IMR-90 (cell line): ENCODE results near the gene CPHXL2. TPM values are rescaled to one million over a fixed set of nuclear protein-coding genes. Genes with fewer than 3 reads are reported as not detected.

Experiments
- ATAC-seq: fragments of 200-7000 bp; cut with Tn5 transposase; 2 replicates; pipeline ENCODE4 v1.9.1; 2020; ENCODE audit warnings: low read depth, mild to moderate bottlenecking, moderate library complexity
- BruUV-seq: library from RNA; stranded (reverse); fragments of 400-500 nt; replicated peaks from 2 replicates; lab custom pipeline; 2021; lab: Mats Ljungman, UMichigan
- CTCF ChIA-PET: fragments of 300-600 bp; formaldehyde crosslinking; extraction: SDS; loops from one replicate; lab custom pipeline; 2021; ENCODE audit warnings: antibody characterized with exemption; lab: Yijun Ruan, JAX
- POLR2A ChIA-PET: fragments of 300-600 bp; sonication (Branson Sonifier 250); formaldehyde crosslinking; loops from one replicate; lab custom pipeline; 2022; ENCODE audit warnings: antibody characterized with exemption; ENCODE audit not compliant: unreplicated experiment; lab: Charles Lee
- DNase-seq: peaks from one replicate; pipeline ENCODE4 v3.0.0; 2013
- H2AFZ ChIP-seq: replicated peaks from 2 replicates; pipeline ENCODE3; 2013; ENCODE audit warnings: low read length, mild to moderate bottlenecking; ENCODE audit not compliant: poor library complexity
- H2AK5ac ChIP-seq: 2 replicates; pipeline ENCODE4 v1.6.1; 2013; ENCODE audit warnings: low read depth, low read length, inconsistent platforms
- H2AK9ac ChIP-seq: replicated peaks from 2 replicates; pipeline ENCODE3; 2013; ENCODE audit warnings: mild to moderate bottlenecking, low read depth, low read length, moderate library complexity; ENCODE audit not compliant: poor library complexity
- H2BK120ac ChIP-seq: 2 replicates; pipeline ENCODE4 v1.6.1; 2013; ENCODE audit warnings: low read depth, low read length, inconsistent platforms
- H2BK15ac ChIP-seq: 3 replicates; pipeline ENCODE4 v1.6.1; 2013; ENCODE audit warnings: low read depth, low read length, inconsistent platforms
- H2BK20ac ChIP-seq: 2 replicates; pipeline ENCODE4 v1.6.1; 2013; ENCODE audit warnings: low read depth, mild to moderate bottlenecking, inconsistent platforms, low read length, moderate library complexity
- H2BK5ac ChIP-seq: 2 replicates; pipeline ENCODE4 v1.6.1; 2013; ENCODE audit warnings: mild to moderate bottlenecking, low read depth, low read length, inconsistent platforms; ENCODE audit not compliant: poor library complexity, severe bottlenecking
- H3K14ac ChIP-seq: replicated peaks from 2 replicates; pipeline ENCODE4 v1.6.1; 2013; ENCODE audit warnings: low read depth, low read length, inconsistent platforms
- H3K18ac ChIP-seq: 2 replicates; pipeline ENCODE4 v1.6.1; 2013; ENCODE audit warnings: low read depth, low read length, control low read depth
- H3K23ac ChIP-seq: 2 replicates; pipeline ENCODE4 v1.6.1; 2013; ENCODE audit warnings: low read depth, low read length, inconsistent platforms
- H3K27ac ChIP-seq: 2 replicates; pipeline ENCODE4 v1.5.1; 2013; ENCODE audit warnings: mild to moderate bottlenecking, control low read depth, low read length; ENCODE audit not compliant: insufficient read depth
- H3K27me3 ChIP-seq: 2 replicates; pipeline ENCODE4 v1.6.1; 2013; ENCODE audit warnings: low read length; ENCODE audit not compliant: control insufficient read depth, insufficient read depth
- H3K36me3 ChIP-seq: 2 replicates; pipeline ENCODE4 v1.6.1; 2013; ENCODE audit warnings: low read length, mixed read lengths; ENCODE audit not compliant: control insufficient read depth, insufficient read depth
- H3K4ac ChIP-seq: 2 replicates; pipeline ENCODE4 v1.6.1; 2013; ENCODE audit warnings: low read depth, low read length, inconsistent platforms
- H3K4me1 ChIP-seq: 2 replicates; pipeline ENCODE4 v1.6.1; 2013; ENCODE audit warnings: low read length, mixed read lengths; ENCODE audit not compliant: control insufficient read depth, insufficient read depth
- H3K4me2 ChIP-seq: 2 replicates; pipeline ENCODE4 v1.6.1; 2013; ENCODE audit warnings: low read depth, mild to moderate bottlenecking, control low read depth, low read length, moderate library complexity
- H3K4me3 ChIP-seq: 2 replicates; pipeline ENCODE4 v1.5.1; 2013; ENCODE audit warnings: low read depth, mild to moderate bottlenecking, control low read depth, low read length, moderate library complexity; ENCODE audit not compliant: insufficient read depth
- H3K56ac ChIP-seq: 2 replicates; pipeline ENCODE4 v1.6.1; 2013; ENCODE audit warnings: low read length, inconsistent platforms; ENCODE audit not compliant: insufficient read depth; ENCODE audit errors: extremely low read depth
- H3K79me1 ChIP-seq, 2 experiments: 2 replicates each; pipeline ENCODE4 v1.6.1; 2013; ENCODE audit warnings: low read length in 2 of 2, inconsistent platforms in 1 of 2, low read depth in 1 of 2
- H3K9ac ChIP-seq: 2 replicates; pipeline ENCODE4 v1.6.1; 2013; ENCODE audit warnings: low read depth, low read length, control low read depth
- H3K9me1 ChIP-seq: 2 replicates; pipeline ENCODE4 v1.6.1; 2013; ENCODE audit warnings: low read length, inconsistent platforms; ENCODE audit not compliant: insufficient read depth
- H3K9me3 ChIP-seq: 2 replicates; pipeline ENCODE4 v1.6.1; 2013; ENCODE audit warnings: low read length; ENCODE audit not compliant: control insufficient read depth, insufficient read depth
- H4K20me1 ChIP-seq: 2 replicates; pipeline ENCODE4 v1.6.1; 2013; ENCODE audit warnings: low read length, inconsistent platforms; ENCODE audit not compliant: insufficient read depth
- H4K5ac ChIP-seq: 2 replicates; pipeline ENCODE4 v1.6.1; 2013; ENCODE audit warnings: mild to moderate bottlenecking, low read depth, low read length, control low read depth
- H4K8ac ChIP-seq, 2 experiments: 2 replicates each; pipeline ENCODE4 v1.6.1; 2013; ENCODE audit warnings: low read depth in 2 of 2, low read length in 2 of 2, control low read depth in 1 of 2, inconsistent platforms in 1 of 2
- H4K91ac ChIP-seq: 2 replicates; pipeline ENCODE4 v1.6.1; 2013; ENCODE audit warnings: low read depth, low read length, inconsistent platforms; ENCODE audit not compliant: insufficient read depth
- BHLHE40 ChIP-seq: fragments of 150-350 bp; IDR thresholded peaks from 2 replicates; pipeline ENCODE4 v1.6.1; 2016; ENCODE audit warnings: mild to moderate bottlenecking, low read depth, low read length
- CEBPB ChIP-seq: IDR thresholded peaks from 2 replicates; pipeline ENCODE4 v1.6.1; 2012; ENCODE audit warnings: low read depth, low read length, improper control_type of control experiment
- CHD1 ChIP-seq: IDR thresholded peaks from 2 replicates; pipeline ENCODE4 v1.6.1; 2012; ENCODE audit warnings: low read depth, low read length, improper control_type of control experiment
- CTCF ChIP-seq: conservative IDR thresholded peaks from 2 replicates; pipeline ENCODE4 v1.5.1; 2012; ENCODE audit warnings: mild to moderate bottlenecking, low read depth, low read length, improper control_type of control experiment
- ELK1 ChIP-seq: fragments of 150-350 bp; IDR thresholded peaks from 2 replicates; pipeline ENCODE4 v1.6.1; 2016; ENCODE audit warnings: low read depth, mild to moderate bottlenecking, low read length, moderate library complexity, borderline replicate concordance
- FOS ChIP-seq: fragments of 150-350 bp; IDR thresholded peaks from 2 replicates; pipeline ENCODE4 v1.6.1; 2016; ENCODE audit warnings: low read depth, low read length
- MAFK ChIP-seq: IDR thresholded peaks from 2 replicates; pipeline ENCODE4 v1.6.1; 2012; ENCODE audit warnings: low read depth, low read length, improper control_type of control experiment
- MAZ ChIP-seq: IDR thresholded peaks from 2 replicates; pipeline ENCODE4 v1.6.1; 2012; ENCODE audit warnings: low read depth, mild to moderate bottlenecking, low read length, improper control_type of control experiment, moderate library complexity, borderline replicate concordance
- MXI1 ChIP-seq: IDR thresholded peaks from 2 replicates; pipeline ENCODE4 v1.6.1; 2012; ENCODE audit warnings: low read depth, mild to moderate bottlenecking, low read length, moderate library complexity, borderline replicate concordance
- NFE2L2 ChIP-seq: fragments of 150-350 bp; IDR thresholded peaks from 2 replicates; pipeline ENCODE4 v1.6.1; 2016; ENCODE audit warnings: low read depth, mild to moderate bottlenecking, low read length
- POLR2A ChIP-seq: IDR thresholded peaks from 2 replicates; pipeline ENCODE4 v1.6.1; 2012; ENCODE audit warnings: mild to moderate bottlenecking, low read depth, low read length
- RAD21 ChIP-seq: IDR thresholded peaks from 2 replicates; pipeline ENCODE4 v1.6.1; 2012; ENCODE audit warnings: low read length, improper control_type of control experiment
- RCOR1 ChIP-seq: IDR thresholded peaks from 2 replicates; pipeline ENCODE4 v1.6.1; 2012; ENCODE audit warnings: mild to moderate bottlenecking, low read length, improper control_type of control experiment; ENCODE audit not compliant: insufficient replicate concordance
- RFX5 ChIP-seq: IDR thresholded peaks from 2 replicates; pipeline ENCODE4 v1.8.0; 2012; ENCODE audit warnings: low read depth, mild to moderate bottlenecking, low read length, moderate library complexity
- SMC3 ChIP-seq: fragments of 150-350 bp; IDR thresholded peaks from 2 replicates; pipeline ENCODE4 v1.6.1; 2016; ENCODE audit warnings: low read depth, mild to moderate bottlenecking, antibody characterized with exemption, low read length, moderate library complexity
- USF2 ChIP-seq: fragments of 150-350 bp; IDR thresholded peaks from 2 replicates; pipeline ENCODE4 v1.6.1; 2017; ENCODE audit warnings: mild to moderate bottlenecking, antibody characterized with exemption, low read length, low read depth
- WGBS, 2 experiments: methylation state at CpG; one replicate each; pipeline versions ENCODE4 v1.1.5 to v1.1.7; 2013; ENCODE audit warnings: missing lambda C conversion rate in 2 of 2; ENCODE audit not compliant: insufficient read length in 1 of 2; ENCODE audit errors: extremely low coverage in 2 of 2; 5-methylcytosine and 5-hydroxymethylcytosine counted together
- dilution Hi-C: fragments of 300-500 bp; cut with HindIII; formaldehyde crosslinking; loops from one replicate; pipeline ENCODE4 v1.14.3; 2018; ENCODE audit warnings: low sequenced_read_pairs; ENCODE audit not compliant: unreplicated experiment
- in situ Hi-C: fragments of 300-500 bp; cut with MboI; formaldehyde crosslinking; loops from 3 replicates; pipeline ENCODE4 v1.14.3; 2019; ENCODE audit warnings: low sequenced_read_pairs, inconsistent platforms, mixed read lengths
- intact Hi-C: fragments of 100-400 bp; cut with micrococcal nuclease; formaldehyde crosslinking; loops from 2 replicates; pipeline ENCODE4 v1.10.0; 2022
- polyA plus RNA-seq, 3 experiments: library from polyadenylated mRNA; depleted of rRNA; stranded (reverse); fragments of >200 nt; gene quantifications; 2 replicates each; pipeline ENCODE4 v1.2.3, GENCODE V29; 2012; ENCODE audit warnings: low replicate concordance in 1 of 3
- total RNA-seq: library from RNA; depleted of rRNA; stranded (reverse); fragments of >200 nt; gene quantifications from 2 replicates; pipeline ENCODE4 v1.2.3, GENCODE V29; 2012

CPHXL2 gene
- total and polyA plus RNA-seq, 2 of the 4 experiments (the other 2 are of a cell fraction): not detected

GRCh38 chr16:75710344-75710743 is 33.5 kb upstream of the CPHXL2 start:
- TF ChIP-seq CTCF (no peak), RAD21 (no peak), RFX5 (no peak), MAFK (no peak), MXI1 (no peak), CEBPB (no peak), USF2 (no peak), ELK1 (no peak), SMC3 (no peak), FOS (no peak), BHLHE40 (no peak), NFE2L2 (no peak), MAZ (no peak), RCOR1 (no peak), CHD1 (no peak), POLR2A (no peak)
- Histone ChIP-seq H3K18ac (no peak overlapping the region), H2AK9ac (no peak overlapping the region), H4K8ac (no peak overlapping the region), H2BK5ac (no peak overlapping the region), H2AFZ (no peak overlapping the region), H3K79me1 (no peaks in the 10 kb centered on the region), H3K14ac (no peak overlapping the region), H3K9me3 (peaks cover 7% of the 10 kb centered on the region), H2BK15ac (no peak overlapping the region), H3K56ac (no peak overlapping the region), H3K4ac (no peak overlapping the region), H2BK120ac (no peak overlapping the region), H3K9ac (no peak overlapping the region), H3K36me3 (no peaks in the 10 kb centered on the region), H2BK20ac (no peak overlapping the region), H4K5ac (no peak overlapping the region), H3K23ac (no peak overlapping the region), H3K4me3 (no peak overlapping the region), H4K91ac (no peak overlapping the region), H2AK5ac (no peak overlapping the region), H3K4me2 (no peak overlapping the region), H3K27ac (no peak overlapping the region), H4K20me1 (no peaks in the 10 kb centered on the region), H3K9me1 (no peaks in the 10 kb centered on the region), H3K4me1 (no peaks in the 10 kb centered on the region), H3K27me3 (peaks cover 3% of the 10 kb centered on the region; the same call in 1 of the 2 replicates)
- ChIA-PET POLR2A (no interaction called here), CTCF (no interaction called here)
- ATAC-seq (no peak), DNase-seq (no peak)
- 100% methylated on average over 1 of the region's 2 CpGs; no CpG with 5 or more reads in 1 of the 2 experiments for WGBS, 2 experiments
- dilution Hi-C loops: no loop called here
- intact Hi-C loops: no loop called here
- no TSS peak for BruUV-seq
- in situ Hi-C loops: no loop called here
